ENCODE data around the gene CSNK2A2. TPM values are rescaled to one million over a fixed set of nuclear protein-coding genes. Genes with fewer than 3 reads are reported as not detected.

The CSNK2A2 gene
- 10 to 100 TPM; 63.1 to 77.8 (median 68.2) TPM for polyA plus RNA-seq (ENCODE audit: insufficient read length in 3 of 3)
- long read RNA-seq, donor 1, partial matches to known transcripts = 0 of 3 reads
- long read RNA-seq, donor 1, other reads (novel, unspliced or antisense) = 0 of 3 reads
- long read RNA-seq, donor 2, partial matches to known transcripts = 0 of 6 reads
- long read RNA-seq, donor 2, other reads (novel, unspliced or antisense) = 0 of 6 reads
- long read RNA-seq, donor 3, partial matches to known transcripts = 0 of 6 reads
- long read RNA-seq, donor 3, other reads (novel, unspliced or antisense) = 0 of 6 reads
- long read RNA-seq, donor 4, partial matches to known transcripts = 0 of 3 reads
- long read RNA-seq, donor 4, other reads (novel, unspliced or antisense) = 0 of 3 reads
- long read RNA-seq, donor 5 = 0 reads
- long read RNA-seq, donor 6, transcript CSNK2A2-204 (5 exons, 547 nt) = minor isoform, 6 of 14 reads
- long read RNA-seq, donor 6, transcript CSNK2A2-201 (12 exons, 1,701 nt) = major isoform, 7 of 14 reads
- long read RNA-seq, donor 6, partial matches to known transcripts = 0 of 14 reads
- long read RNA-seq, donor 6, other reads (novel, unspliced or antisense) = 0 of 14 reads
- long read RNA-seq, donor 7, partial matches to known transcripts = 0 of 4 reads
- long read RNA-seq, donor 7, other reads (novel, unspliced or antisense) = 0 of 4 reads
- long read RNA-seq, donor 8 = 0 reads
- long read RNA-seq, donor 9, transcript CSNK2A2-201 (12 exons, 1,701 nt) = major isoform, 5 of 12 reads
- long read RNA-seq, donor 9, partial matches to known transcripts = 6 of 12 reads
- long read RNA-seq, donor 9, other reads (novel, unspliced or antisense) = 0 of 12 reads
- long read RNA-seq, donor 10, transcript CSNK2A2-201 (12 exons, 1,701 nt) = major isoform, 8 of 12 reads
- long read RNA-seq, donor 10, partial matches to known transcripts = 0 of 12 reads
- long read RNA-seq, donor 10, other reads (novel, unspliced or antisense) = 0 of 12 reads
- long read RNA-seq, donor 11, full-length matches to known transcripts = 4 of 4 reads
- long read RNA-seq, donor 11, partial matches to known transcripts = 0 of 4 reads
- long read RNA-seq, donor 11, other reads (novel, unspliced or antisense) = 0 of 4 reads
- long read RNA-seq, donor 12, partial matches to known transcripts = 0 of 2 reads
- long read RNA-seq, donor 12, other reads (novel, unspliced or antisense) = 0 of 2 reads
- long read RNA-seq, donor 13 = 0 reads
- long read RNA-seq, donor 14, full-length matches to known transcripts = 5 of 5 reads
- long read RNA-seq, donor 14, partial matches to known transcripts = 0 of 5 reads
- long read RNA-seq, donor 14, other reads (novel, unspliced or antisense) = 0 of 5 reads
- long read RNA-seq, donor 15, partial matches to known transcripts = 0 of 2 reads
- long read RNA-seq, donor 15, other reads (novel, unspliced or antisense) = 0 of 2 reads
- long read RNA-seq, donor 16, full-length matches to known transcripts = 14 of 30 reads
- long read RNA-seq, donor 16, partial matches to known transcripts = 16 of 30 reads
- long read RNA-seq, donor 16, other reads (novel, unspliced or antisense) = 0 of 30 reads

- peak in 9 of 11 donors; percentile 26 to 62 (median 51) for DNase-seq (ENCODE audit: extremely low read depth in 1 of 11, low read depth in 9 of 11, low spot score in 4 of 11)
These were observed at the start of gene CSNK2A2 for GRCh38 chr16:58198022-58198683. TSS of gene CSNK2A2 (minus strand) at chr16:58198106. CDS start at chr16:58197736, 370 bp downstream.

- no peak for DNase-seq (ENCODE audit: extremely low read depth in 1 of 11, low read depth in 9 of 11, low spot score in 4 of 11)
These were observed 45.7 kb upstream of the CSNK2A2 start for GRCh38 chr16:58243528-58244004.

GRCh38 chr16:58236831-58237230 lies 38.9 kb upstream of the CSNK2A2 start:
- no peak for DNase-seq (ENCODE audit: extremely low read depth in 1 of 11, low read depth in 9 of 11, low spot score in 4 of 11)

DNA sequence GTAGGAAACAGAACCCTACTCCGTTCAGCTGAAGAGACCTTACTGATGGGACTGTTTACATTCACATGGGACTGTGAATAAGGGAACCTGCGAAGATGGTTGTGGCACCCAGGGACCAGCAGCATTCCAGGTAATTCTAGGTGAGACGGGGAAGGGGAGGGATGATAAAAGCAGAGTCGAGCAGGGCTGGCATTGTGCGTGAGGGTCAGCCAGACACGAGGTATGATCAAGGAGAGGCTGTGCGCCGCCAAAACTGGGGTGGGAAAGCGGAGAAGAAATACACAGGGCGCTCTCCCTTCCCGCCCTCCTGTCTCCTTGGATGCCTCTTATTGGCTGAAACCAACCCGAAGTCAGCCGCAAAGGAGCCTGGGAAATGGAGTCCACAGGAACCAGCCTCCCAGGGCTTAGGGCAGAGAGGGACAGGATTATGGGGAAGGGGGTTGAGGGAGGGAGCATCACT lies 38.4 kb upstream of the CSNK2A2 start:
- DNase-seq (ENCODE audit: extremely low read depth in 1 of 11, low read depth in 9 of 11, low spot score in 4 of 11) = peak in 8 of 11 donors; percentile 5 to 61 (median 42)

DNA sequence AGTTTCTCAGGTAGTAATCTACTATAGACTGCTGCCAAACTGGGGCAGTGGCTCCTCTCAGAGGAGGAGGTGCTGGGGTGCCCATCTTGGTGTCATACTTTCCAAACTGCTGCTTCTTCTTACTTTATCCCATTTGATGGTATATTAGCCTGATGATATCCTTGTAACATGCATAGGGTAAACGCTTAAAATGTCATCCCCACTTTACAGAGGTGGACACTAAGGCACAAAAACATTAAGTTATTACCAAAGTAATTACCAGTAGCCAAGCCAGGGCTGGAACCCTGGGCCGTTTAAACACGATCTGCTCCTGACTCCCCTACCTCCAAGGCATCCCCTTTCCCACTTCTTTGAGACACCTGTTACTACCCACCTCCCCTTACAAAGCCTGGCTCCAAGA lies 37.8 kb upstream of the CSNK2A2 start:
- DNase-seq (ENCODE audit: extremely low read depth in 1 of 11, low read depth in 9 of 11, low spot score in 4 of 11) = no peak

DNA sequence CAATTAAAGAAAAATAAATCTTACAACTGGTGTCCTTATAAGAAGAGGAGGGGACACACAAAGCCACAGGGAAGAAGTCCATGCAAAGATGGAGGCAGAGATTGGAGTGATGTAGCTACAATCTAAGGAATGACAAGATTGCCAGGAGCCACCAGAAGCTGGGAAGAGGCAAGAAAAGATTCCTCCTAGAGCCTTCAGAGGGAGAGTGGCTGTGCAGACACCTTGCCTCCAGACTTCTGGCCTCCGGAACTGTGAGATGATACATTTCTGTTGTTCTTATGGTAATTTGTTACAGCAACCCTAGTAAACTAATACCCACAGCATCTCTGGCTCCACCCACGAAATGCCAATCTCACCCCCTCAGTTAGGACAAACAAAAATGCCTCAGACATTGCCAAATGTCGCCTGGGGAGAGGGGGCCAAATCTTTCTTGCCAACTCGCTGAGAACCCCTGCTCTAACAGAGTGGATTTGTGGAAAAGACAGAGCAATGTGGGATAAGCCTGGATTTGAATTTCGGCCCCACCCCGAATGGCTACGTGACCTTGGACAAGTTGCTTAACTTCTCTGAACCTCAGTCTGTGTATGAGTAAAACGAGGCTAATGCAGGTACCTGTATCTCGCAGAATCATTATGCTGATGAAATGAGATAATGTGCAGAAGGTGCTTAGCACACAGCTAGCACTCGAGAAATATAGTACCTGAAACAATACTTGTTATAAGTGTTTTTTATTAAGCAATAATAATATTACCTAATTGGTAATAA lies 37.1 kb upstream of the CSNK2A2 start:
- no peak for DNase-seq (ENCODE audit: extremely low read depth in 1 of 11, low read depth in 9 of 11, low spot score in 4 of 11)

GRCh38 chr16:58230259-58230658 lies 32.4 kb upstream of the CSNK2A2 start:
- no peak for DNase-seq (ENCODE audit: extremely low read depth in 1 of 11, low read depth in 9 of 11, low spot score in 4 of 11)

DNA sequence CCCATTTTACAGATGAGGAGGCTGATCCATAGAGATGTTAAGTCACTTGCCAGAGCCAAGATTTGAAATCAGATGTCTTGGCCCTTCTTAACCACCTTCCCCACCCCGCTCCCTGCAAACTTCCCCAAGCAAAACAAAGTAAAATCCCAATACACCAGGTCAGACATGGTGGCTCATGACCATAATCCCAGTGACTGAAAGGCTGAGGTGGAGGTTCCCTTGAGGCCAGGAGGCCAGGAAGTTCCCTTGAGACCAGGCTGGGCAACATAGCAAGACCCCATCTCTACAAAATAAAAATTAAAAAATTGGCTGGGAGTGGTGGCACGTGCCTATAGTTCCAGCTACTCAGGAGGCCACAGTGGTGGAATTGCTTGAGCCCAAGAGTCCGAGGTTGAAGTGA lies 28.9 kb upstream of the CSNK2A2 start:
- no peak for DNase-seq (ENCODE audit: extremely low read depth in 1 of 11, low read depth in 9 of 11, low spot score in 4 of 11)

DNA sequence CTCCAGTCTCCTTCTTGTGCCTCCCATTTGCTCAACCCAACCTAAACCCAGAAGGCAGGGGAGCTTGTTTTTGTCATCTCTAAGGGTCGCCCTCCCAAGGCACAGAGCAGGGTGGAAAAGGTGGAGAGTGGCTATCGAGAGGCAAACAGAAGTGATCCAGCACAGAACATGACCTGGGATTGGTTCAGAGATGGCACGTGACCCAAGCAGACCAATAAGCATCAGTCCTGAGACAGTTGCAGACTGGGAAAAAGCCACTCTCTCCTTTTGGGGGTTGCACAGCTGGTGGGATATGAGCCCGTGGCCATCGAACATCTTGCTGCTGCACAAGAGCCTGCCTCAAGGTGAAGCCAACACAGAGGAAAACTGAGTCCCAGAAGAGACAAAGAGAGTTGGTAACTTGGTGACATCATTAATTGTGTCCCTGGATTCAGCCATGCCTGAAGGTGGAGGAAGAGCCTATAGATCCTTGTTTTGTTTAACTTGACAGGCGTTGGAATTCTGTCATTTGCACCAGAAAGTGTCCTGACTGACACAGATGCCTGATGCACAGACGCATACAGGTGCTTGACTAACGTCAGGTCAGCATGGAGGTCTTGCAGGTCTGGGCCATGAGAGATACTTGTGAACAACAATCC lies 28.2 kb upstream of the CSNK2A2 start:
- DNase-seq (ENCODE audit: extremely low read depth in 1 of 11, low read depth in 9 of 11, low spot score in 4 of 11) = no peak

- DNase-seq (ENCODE audit: extremely low read depth in 1 of 11, low read depth in 9 of 11, low spot score in 4 of 11) = no peak
These were observed 24.8 kb upstream of the CSNK2A2 start for GRCh38 chr16:58222532-58223316.

DNA sequence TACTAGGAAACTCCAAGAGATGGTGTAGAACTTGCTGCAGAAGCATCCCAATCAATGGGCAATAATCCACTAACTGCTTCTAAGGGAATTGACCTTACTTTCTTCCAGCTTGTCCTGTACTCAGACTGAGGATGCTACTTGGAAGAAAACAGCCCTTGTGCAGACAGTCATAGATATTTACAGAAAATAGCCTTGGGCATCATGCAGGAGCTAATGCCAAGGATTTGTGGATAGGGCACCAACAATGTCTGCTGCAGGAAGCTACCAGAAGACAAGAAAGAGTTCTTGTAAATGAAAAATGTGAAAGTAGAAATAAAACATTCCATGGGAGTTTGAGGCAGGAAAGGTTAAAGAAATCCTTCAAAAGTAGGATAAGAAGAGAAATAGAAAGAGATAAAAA lies 21.5 kb upstream of the CSNK2A2 start:
- DNase-seq (ENCODE audit: extremely low read depth in 1 of 11, low read depth in 9 of 11, low spot score in 4 of 11) = no peak

DNA sequence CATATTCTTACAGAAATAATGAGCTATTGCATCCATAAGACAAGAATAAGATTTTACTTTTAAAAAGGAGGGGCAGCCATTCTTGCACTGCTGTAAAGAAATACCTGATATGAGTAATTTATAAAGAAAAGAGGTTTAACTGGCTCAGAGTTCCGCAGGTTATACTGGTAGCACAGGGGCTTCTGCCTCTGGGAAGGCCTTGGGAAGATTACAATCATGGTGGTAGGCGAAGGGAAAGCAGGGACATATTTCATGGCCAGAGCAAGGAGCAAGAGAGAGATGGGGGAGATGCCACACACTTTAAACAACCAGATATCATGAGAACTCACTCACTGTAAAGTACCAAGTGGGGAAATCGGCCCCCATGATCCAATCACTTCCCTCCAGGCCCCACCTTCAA lies 20.9 kb upstream of the CSNK2A2 start:
- no peak for DNase-seq (ENCODE audit: extremely low read depth in 1 of 11, low read depth in 9 of 11, low spot score in 4 of 11)

- DNase-seq (ENCODE audit: extremely low read depth in 1 of 11, low read depth in 9 of 11, low spot score in 4 of 11) = no peak
These were observed 19.5 kb upstream of the CSNK2A2 start for GRCh38 chr16:58217311-58217925.

GRCh38 chr16:58212824-58213655 lies 15.1 kb upstream of the CSNK2A2 start:
- no peak for DNase-seq (ENCODE audit: extremely low read depth in 1 of 11, low read depth in 9 of 11, low spot score in 4 of 11)

- no peak for DNase-seq (ENCODE audit: extremely low read depth in 1 of 11, low read depth in 9 of 11, low spot score in 4 of 11)
These were observed 13.9 kb upstream of the CSNK2A2 start for GRCh38 chr16:58211846-58212245.
